Nephron (organoid): ENCODE measurements around the gene ZNF267.

Source experiments
- H3K27ac Mint-ChIP-seq, 3 experiments: 2 replicates each; pipeline ENCODE4 v1.8.0; 2020; ENCODE audit warnings: mixed read lengths in 3 of 3, mild to moderate bottlenecking in 2 of 3, moderate library complexity in 1 of 3
- H3K27me3 Mint-ChIP-seq: 2 replicates; pipeline ENCODE4 v1.8.0; 2021; ENCODE audit warnings: low read depth, mild to moderate bottlenecking, moderate library complexity, mixed read lengths
- H3K36me3 Mint-ChIP-seq: 2 replicates; pipeline ENCODE4 v1.8.0; 2020; ENCODE audit warnings: low read depth, mixed read lengths
- H3K4me1 Mint-ChIP-seq: 2 replicates; pipeline ENCODE4 v1.8.0; 2020; ENCODE audit warnings: mixed read lengths
- H3K4me3 Mint-ChIP-seq, 3 experiments: 2 replicates each; pipeline ENCODE4 v1.8.0; 2020; ENCODE audit warnings: mild to moderate bottlenecking in 3 of 3, mixed read lengths in 3 of 3, moderate library complexity in 2 of 3
- H3K9me3 Mint-ChIP-seq: 2 replicates; pipeline ENCODE4 v1.8.0; 2020; ENCODE audit warnings: mixed read lengths
- CTCF ChIP-seq, 3 experiments: fragments of 200-600 bp; sonication (generic); IDR thresholded peaks; one replicate each; pipeline ENCODE4 v1.5.0; 2021; ENCODE audit warnings: antibody characterized with exemption in 3 of 3; ENCODE audit not compliant: unreplicated experiment in 3 of 3

The ZNF267 gene

DNA sequence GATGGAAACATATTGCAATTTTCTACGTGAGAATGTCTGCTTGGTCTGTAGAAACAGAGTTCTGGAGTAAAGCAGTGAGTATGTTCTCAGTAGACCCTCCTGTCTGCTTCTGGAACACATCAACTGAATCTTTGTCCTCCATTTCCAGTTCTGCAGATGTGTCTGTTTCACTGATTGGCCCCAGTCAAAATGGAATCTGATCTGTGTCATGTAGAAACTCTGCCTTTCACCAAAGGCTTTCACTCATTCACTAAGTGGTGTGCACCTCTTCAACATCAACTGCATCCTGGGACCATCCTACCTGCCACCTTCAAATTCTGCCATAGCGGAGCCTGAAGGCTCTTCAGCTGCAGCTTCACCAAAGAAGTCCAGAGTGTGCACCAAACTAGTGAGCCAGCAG is 2.8 kb upstream of the ZNF267 start:
- Mint-ChIP-seq H3K27me3 (peaks cover 3% of the 10 kb centered on the region), H3K27ac (no peak overlapping the region), H3K9me3 (no peaks in the 10 kb centered on the region), H3K4me1 (peaks cover 12% of the 10 kb centered on the region), H3K4me3 (no peak overlapping the region), H3K36me3 (peaks cover 3% of the 10 kb centered on the region)
- TF ChIP-seq CTCF (IDR thresholded peaks at IDR 0.05; ENCODE audit: unreplicated experiment in 3 of 3), result no peak

- peaks cover 10% of the 10 kb centered on the region for H3K36me3 Mint-ChIP-seq
- H3K4me3 Mint-ChIP-seq, result no peak overlapping the region
- no peaks in the 10 kb centered on the region for H3K9me3 Mint-ChIP-seq
- H3K27me3 Mint-ChIP-seq, result peaks cover 3% of the 10 kb centered on the region
- peaks cover 12% of the 10 kb centered on the region for H3K4me1 Mint-ChIP-seq
- H3K27ac Mint-ChIP-seq, result no peak overlapping the region
- no peak for TF ChIP-seq CTCF (IDR thresholded peaks at IDR 0.05; ENCODE audit: unreplicated experiment in 3 of 3)
Measured at GRCh38 chr16:31871510-31871909, 2.1 kb upstream of the ZNF267 start.

DNA sequence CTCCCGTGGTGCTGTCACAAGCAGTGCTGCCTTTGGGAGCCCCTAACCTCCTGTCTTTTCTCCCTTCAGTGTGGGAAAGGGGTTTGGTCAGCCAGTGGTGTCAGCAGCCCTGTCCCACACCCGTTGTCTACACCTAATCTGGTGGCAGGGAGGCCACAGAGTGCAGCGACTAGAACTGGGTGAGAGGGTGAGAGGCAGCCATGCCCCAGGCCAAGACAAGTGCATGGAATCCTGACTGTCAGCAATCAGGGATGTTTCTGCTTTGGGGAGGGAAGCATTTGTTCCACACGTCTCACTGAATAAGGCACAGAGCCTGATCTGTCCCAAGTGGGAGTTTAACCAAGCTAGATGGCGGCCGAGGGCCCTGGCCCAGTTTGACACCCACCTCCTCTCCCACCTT is 1.4 kb upstream of the ZNF267 start:
- peak overlapping the region; percentile 15 to 98 (median 95) for H3K4me3 Mint-ChIP-seq
- H3K9me3 Mint-ChIP-seq, result no peaks in the 10 kb centered on the region
- TF ChIP-seq CTCF (IDR thresholded peaks at IDR 0.05; ENCODE audit: unreplicated experiment in 3 of 3), result no peak
- peaks cover 3% of the 10 kb centered on the region for H3K27me3 Mint-ChIP-seq
- peaks cover 14% of the 10 kb centered on the region for H3K36me3 Mint-ChIP-seq
- H3K27ac Mint-ChIP-seq, result no peak overlapping the region
- H3K4me1 Mint-ChIP-seq, result peaks cover 15% of the 10 kb centered on the region

GRCh38 chr16:31874366-31875111 is 932 bp downstream of the ZNF267 start:
- Mint-ChIP-seq H3K9me3 (no peaks in the 10 kb centered on the region), H3K4me1 (peaks cover 22% of the 10 kb centered on the region), H3K27ac (peak overlapping the region; percentile 62 to 99 (median 98)), H3K4me3 (peak overlapping the region; percentile 95 to 99 (median 98)), H3K36me3 (peaks cover 37% of the 10 kb centered on the region), H3K27me3 (peaks cover 3% of the 10 kb centered on the region)
- TF ChIP-seq CTCF (IDR thresholded peaks at IDR 0.05; ENCODE audit: unreplicated experiment in 3 of 3), result no peak

DNA sequence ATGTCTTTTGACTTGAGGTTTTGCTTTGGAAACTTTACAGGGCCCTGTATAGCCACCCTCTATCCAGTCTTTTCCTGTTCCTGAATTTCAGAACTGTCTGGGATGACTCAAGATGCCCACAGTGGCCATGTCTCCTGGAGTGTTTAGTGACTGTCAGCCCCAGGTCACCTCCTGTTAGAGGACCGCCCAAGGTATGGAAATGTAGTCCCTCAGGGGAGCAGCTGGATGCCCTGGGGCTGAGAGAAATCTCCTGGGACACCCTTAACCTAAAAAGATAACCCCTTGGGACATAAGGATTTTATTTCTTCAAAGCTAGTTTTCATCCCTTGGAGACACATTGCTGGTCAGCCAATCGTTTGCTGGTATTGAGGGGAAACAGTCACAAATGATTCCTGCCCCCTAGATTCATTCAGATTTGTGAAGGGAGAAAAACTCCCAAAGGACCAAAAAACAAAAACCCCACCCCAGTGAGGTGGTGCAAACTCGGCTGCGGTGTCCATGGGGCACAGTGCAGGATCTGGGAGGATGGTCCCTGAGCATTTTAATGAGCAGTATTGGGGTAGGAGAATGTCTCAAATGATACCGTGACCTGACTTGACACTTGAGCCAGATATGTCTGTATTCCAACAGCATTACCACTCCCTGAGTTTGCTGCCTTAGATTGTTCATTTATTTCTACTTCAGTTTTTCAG is 1.7 kb downstream of the ZNF267 start:
- peak overlapping the region in 2 of 3 experiments; percentile 62 to 98 for H3K27ac Mint-ChIP-seq
- H3K4me3 Mint-ChIP-seq, result peak overlapping the region; percentile 95 to 99 (median 98)
- no peak for TF ChIP-seq CTCF (IDR thresholded peaks at IDR 0.05; ENCODE audit: unreplicated experiment in 3 of 3)
- H3K36me3 Mint-ChIP-seq, result peaks cover 44% of the 10 kb centered on the region
- peaks cover 3% of the 10 kb centered on the region for H3K27me3 Mint-ChIP-seq
- H3K9me3 Mint-ChIP-seq, result no peaks in the 10 kb centered on the region
- H3K4me1 Mint-ChIP-seq, result peaks cover 22% of the 10 kb centered on the region
